ENCODE results near the gene GRID2. TPM values are rescaled to one million over a fixed set of nuclear protein-coding genes. Genes with fewer than 3 reads are reported as not detected.

Gene GRID2
- total and polyA plus RNA-seq, 8 donors, result 0.14 to 0.36 (median 0.22) TPM

DNA sequence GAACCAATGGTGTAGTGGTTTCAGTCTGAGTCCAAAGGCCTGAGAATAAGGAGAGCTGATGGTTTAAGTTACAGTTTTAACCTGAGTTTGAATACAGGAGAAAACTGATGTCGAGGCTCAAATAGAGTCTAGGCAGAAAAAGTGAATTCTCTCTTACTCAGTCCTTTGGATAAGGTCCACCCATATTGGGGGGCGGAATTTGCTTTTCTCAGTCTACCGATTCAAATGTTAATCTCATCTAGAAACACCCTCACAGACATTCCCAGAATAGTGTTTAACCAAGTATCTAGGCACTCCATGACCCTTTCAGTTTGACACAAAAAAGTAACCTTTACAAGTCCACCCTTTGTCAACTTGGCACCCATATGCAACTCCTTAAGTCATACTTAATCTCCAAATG lies 216.0 kb downstream of the GRID2 start:
- Histone ChIP-seq H3K36me3 (no peaks in the 10 kb centered on the region), H3K4me3 (no peak overlapping the region), H3K9me3 (no peaks in the 10 kb centered on the region), H3K27me3 (no peaks in the 10 kb centered on the region), H3K27ac (no peak overlapping the region), H3K4me1 (no peaks in the 10 kb centered on the region)
- intact Hi-C loops (cut with DNase I), result no loop called here
- no peak for ATAC-seq
- TF ChIP-seq, protein P1, sequence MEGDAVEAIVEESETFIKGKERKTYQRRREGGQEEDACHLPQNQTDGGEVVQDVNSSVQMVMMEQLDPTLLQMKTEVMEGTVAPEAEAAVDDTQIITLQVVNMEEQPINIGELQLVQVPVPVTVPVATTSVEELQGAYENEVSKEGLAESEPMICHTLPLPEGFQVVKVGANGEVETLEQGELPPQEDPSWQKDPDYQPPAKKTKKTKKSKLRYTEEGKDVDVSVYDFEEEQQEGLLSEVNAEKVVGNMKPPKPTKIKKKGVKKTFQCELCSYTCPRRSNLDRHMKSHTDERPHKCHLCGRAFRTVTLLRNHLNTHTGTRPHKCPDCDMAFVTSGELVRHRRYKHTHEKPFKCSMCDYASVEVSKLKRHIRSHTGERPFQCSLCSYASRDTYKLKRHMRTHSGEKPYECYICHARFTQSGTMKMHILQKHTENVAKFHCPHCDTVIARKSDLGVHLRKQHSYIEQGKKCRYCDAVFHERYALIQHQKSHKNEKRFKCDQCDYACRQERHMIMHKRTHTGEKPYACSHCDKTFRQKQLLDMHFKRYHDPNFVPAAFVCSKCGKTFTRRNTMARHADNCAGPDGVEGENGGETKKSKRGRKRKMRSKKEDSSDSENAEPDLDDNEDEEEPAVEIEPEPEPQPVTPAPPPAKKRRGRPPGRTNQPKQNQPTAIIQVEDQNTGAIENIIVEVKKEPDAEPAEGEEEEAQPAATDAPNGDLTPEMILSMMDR (IDR thresholded peaks at IDR 0.05), result no peak
- DNase-seq, result no peak

DNA sequence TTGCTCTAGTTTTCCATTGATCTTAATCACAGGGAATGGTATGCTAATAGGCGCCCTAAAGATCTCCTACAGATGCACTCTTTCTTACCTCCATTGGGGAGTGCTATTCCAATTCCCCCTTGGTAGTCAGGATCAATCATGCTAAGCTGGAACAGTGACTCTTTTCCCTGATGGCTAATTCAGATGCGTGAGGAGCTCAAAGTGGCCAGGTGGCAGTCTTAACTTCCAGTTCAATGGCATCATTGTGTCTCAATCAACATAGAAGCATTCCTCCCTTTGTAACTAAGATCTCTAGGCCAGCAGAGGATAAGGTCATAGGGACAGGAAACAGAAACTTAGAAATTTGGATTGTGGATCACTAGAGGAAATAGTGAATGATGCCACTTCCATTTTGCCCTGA lies 216.8 kb downstream of the GRID2 start:
- Histone ChIP-seq H3K27me3 (no peaks in the 10 kb centered on the region), H3K4me1 (no peaks in the 10 kb centered on the region), H3K9me3 (no peaks in the 10 kb centered on the region), H3K36me3 (no peaks in the 10 kb centered on the region), H3K27ac (no peak overlapping the region), H3K4me3 (no peak overlapping the region)
- DNase-seq (no peak), ATAC-seq (no peak)
- TF ChIP-seq, protein P1 (IDR thresholded peaks at IDR 0.05), result no peak
- intact Hi-C loops (cut with DNase I), result no loop called here

DNA sequence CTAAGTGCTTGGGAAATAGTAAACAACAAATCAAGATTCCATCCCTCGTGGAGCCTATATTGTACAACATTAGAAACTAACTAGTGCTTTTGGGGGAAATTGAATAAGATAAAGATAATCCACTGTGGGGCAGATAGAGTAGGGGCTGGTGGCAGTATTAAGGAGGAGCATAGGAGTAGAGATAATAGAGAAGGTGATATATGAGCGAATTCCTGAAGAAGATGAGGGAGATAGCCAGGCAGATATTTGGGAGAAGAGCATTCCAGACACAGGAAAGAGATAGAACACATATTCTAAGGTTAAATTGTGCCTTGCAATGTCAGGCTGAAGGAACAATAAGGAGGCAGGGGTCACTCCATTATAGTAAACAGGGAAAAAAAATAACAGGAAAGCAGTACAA lies 218.2 kb downstream of the GRID2 start:
- Histone ChIP-seq H3K9me3 (no peaks in the 10 kb centered on the region), H3K4me3 (no peak overlapping the region), H3K36me3 (no peaks in the 10 kb centered on the region), H3K27me3 (no peaks in the 10 kb centered on the region), H3K4me1 (no peaks in the 10 kb centered on the region), H3K27ac (no peak overlapping the region)
- intact Hi-C loops (cut with DNase I), result no loop called here
- TF ChIP-seq, protein P1 (IDR thresholded peaks at IDR 0.05), result no peak
- ATAC-seq (no peak), DNase-seq (no peak)

DNA sequence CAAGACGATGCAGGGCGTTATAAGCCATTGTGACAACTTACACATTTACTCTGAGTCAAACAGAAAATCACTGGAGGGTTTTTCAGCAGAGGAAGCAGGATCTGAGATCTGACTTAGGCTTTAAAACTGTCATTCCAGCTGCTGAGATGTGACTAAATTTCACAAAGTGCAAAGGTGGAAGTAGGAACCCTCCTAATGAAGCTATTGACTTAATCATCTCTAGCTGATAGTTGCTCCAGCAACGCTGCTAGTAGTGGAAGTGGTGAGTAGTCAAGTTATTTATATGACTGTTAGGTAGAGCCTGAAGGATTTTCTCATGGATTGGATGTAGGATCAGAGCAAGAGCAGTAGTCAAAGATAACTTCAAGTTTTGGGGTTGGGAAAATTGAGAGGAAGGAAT lies 218.6 kb downstream of the GRID2 start:
- no peak overlapping the region for H3K4me3 ChIP-seq
- H3K27me3 ChIP-seq, result no peaks in the 10 kb centered on the region
- TF ChIP-seq, protein P1 (IDR thresholded peaks at IDR 0.05), result no peak
- intact Hi-C loops (cut with DNase I), result no loop called here
- H3K27ac ChIP-seq, result no peak overlapping the region
- no peaks in the 10 kb centered on the region for H3K4me1 ChIP-seq
- no peak for DNase-seq
- no peak for ATAC-seq
- no peaks in the 10 kb centered on the region for H3K36me3 ChIP-seq
- no peaks in the 10 kb centered on the region for H3K9me3 ChIP-seq

GRCh38 chr4:92524131-92524530 lies 220.4 kb downstream of the GRID2 start:
- Histone ChIP-seq H3K36me3 (no peaks in the 10 kb centered on the region), H3K9me3 (no peaks in the 10 kb centered on the region), H3K27me3 (no peaks in the 10 kb centered on the region), H3K27ac (no peak overlapping the region), H3K4me1 (no peaks in the 10 kb centered on the region), H3K4me3 (no peak overlapping the region)
- DNase-seq, result no peak
- TF ChIP-seq, protein P1 (IDR thresholded peaks at IDR 0.05), result no peak
- ATAC-seq, result no peak
- intact Hi-C loops (cut with DNase I), result no loop called here

All from left lung (tissue), 10 donors.